HepG2 (cell line): ENCODE results near the gene SLC22A31. TPM values are rescaled to one million over a fixed set of nuclear protein-coding genes. Genes with fewer than 3 reads are reported as not detected.

Experiments used
- CBX1 ChIP-seq: IDR thresholded peaks from one replicate; pipeline ENCODE4 v1.6.1; 2016; ENCODE audit warnings: antibody characterized with exemption, low read depth
- FOXP1 ChIP-seq, 2 experiments: fragments of 450-650 bp in 1 of 2; IDR thresholded peaks; 2 replicates each; pipeline ENCODE4 v1.6.1; 2017 to 2018; ENCODE audit warnings: antibody characterized with exemption in 1 of 2
- GATA4 ChIP-seq: sonication (generic); IDR thresholded peaks from 2 replicates; pipeline ENCODE4 v1.6.1; 2016; ENCODE audit warnings: antibody characterized with exemption, low read depth, borderline replicate concordance
- GZF1 ChIP-seq: sonication (generic); formaldehyde crosslinking; IDR thresholded peaks from 2 replicates; pipeline ENCODE4 v1.5.1; 2020; ENCODE audit warnings: mild to moderate bottlenecking, missing genetic modification reagents
- HOXA9 ChIP-seq: sonication (generic); formaldehyde crosslinking; IDR thresholded peaks from 2 replicates; pipeline ENCODE4 v1.8.1; 2022; ENCODE audit warnings: missing genetic modification reagents, mild to moderate bottlenecking, moderate library complexity, borderline replicate concordance
- MAFG ChIP-seq: sonication (generic); formaldehyde crosslinking; IDR thresholded peaks from 2 replicates; pipeline ENCODE4 v1.5.1; 2020; ENCODE audit warnings: mild to moderate bottlenecking, missing genetic modification reagents
- NRL ChIP-seq: sonication (generic); formaldehyde crosslinking; IDR thresholded peaks from 2 replicates; pipeline ENCODE4 v1.5.0; 2020; ENCODE audit warnings: missing genetic modification reagents, mild to moderate bottlenecking, moderate library complexity, borderline replicate concordance
- PHF5A ChIP-seq: IDR thresholded peaks from one replicate; pipeline ENCODE4 v1.6.1; 2018; ENCODE audit warnings: low read depth, missing genetic modification reagents; ENCODE audit not compliant: unreplicated experiment
- SIX1 ChIP-seq: sonication (generic); formaldehyde crosslinking; IDR thresholded peaks from 2 replicates; pipeline ENCODE4 v1.4.0; 2020; ENCODE audit warnings: missing genetic modification reagents, borderline replicate concordance
- ZNF142 ChIP-seq: sonication (generic); formaldehyde crosslinking; IDR thresholded peaks from 2 replicates; pipeline ENCODE4 v1.4.0; 2020; ENCODE audit warnings: missing genetic modification reagents
- ZNF652 ChIP-seq: IDR thresholded peaks from 2 replicates; pipeline ENCODE4 v1.6.1; 2016; ENCODE audit warnings: low read depth, borderline replicate concordance
- ZNF749 ChIP-seq: sonication (generic); formaldehyde crosslinking; IDR thresholded peaks from 2 replicates; pipeline ENCODE4 v1.8.0; 2022; ENCODE audit warnings: mild to moderate bottlenecking, missing genetic modification reagents, moderate library complexity, borderline replicate concordance
- ZNF788 ChIP-seq: sonication (generic); formaldehyde crosslinking; IDR thresholded peaks from 2 replicates; pipeline ENCODE4 v1.5.0; 2020; ENCODE audit warnings: mild to moderate bottlenecking, missing genetic modification reagents, borderline replicate concordance
- ZNF891 ChIP-seq: sonication (generic); formaldehyde crosslinking; IDR thresholded peaks from 2 replicates; pipeline ENCODE4 v1.5.0; 2020; ENCODE audit warnings: mild to moderate bottlenecking, missing genetic modification reagents
- ZSCAN22 ChIP-seq: sonication (generic); formaldehyde crosslinking; IDR thresholded peaks from 2 replicates; pipeline ENCODE4 v1.4.0; 2020; ENCODE audit warnings: mild to moderate bottlenecking, missing genetic modification reagents
- polyA plus RNA-seq, 8 experiments: library from polyadenylated mRNA; depleted of rRNA in 3 of 8; stranded (reverse) in 7 of 8; unstranded in 1 of 8; fragments of >200 nt; fragmentation: Illumina TruSeq in 4 of 8; extraction: Trizol in 4 of 8; gene quantifications; 2 replicates each; pipeline versions ENCODE4 v1.2.1 to v1.2.3, GENCODE V29; 2011 to 2016; ENCODE audit warnings: low read depth in 4 of 8, missing spikeins in 1 of 8, mixed read lengths in 1 of 8; ENCODE audit not compliant: insufficient read depth in 1 of 8
- total RNA-seq, 5 experiments: library from RNA; depleted of rRNA; stranded (reverse); fragments of >200 nt; fragmentation: Illumina TruSeq; extraction: Trizol; gene quantifications; 2 replicates each; pipeline ENCODE4 v1.2.3, GENCODE V29; 2016; ENCODE audit warnings: low read depth in 1 of 5
- TF ChIP-seq, protein P1 (sequence below): sonication (generic); formaldehyde crosslinking; IDR thresholded peaks from 2 replicates; pipeline ENCODE4 v1.4.0; 2020; ENCODE audit warnings: missing genetic modification reagents
- TF ChIP-seq, protein P2 (sequence below): sonication (generic); formaldehyde crosslinking; IDR thresholded peaks from 2 replicates; pipeline ENCODE4 v1.8.0; 2022; ENCODE audit warnings: missing genetic modification reagents, mild to moderate bottlenecking, borderline replicate concordance

SLC22A31 gene
- total and polyA plus RNA-seq, 2 of the 13 experiments (the other 11 are each of a cell fraction or from before 2014, with no cell fraction given) = 67.3 to 83.3 TPM

DNA sequence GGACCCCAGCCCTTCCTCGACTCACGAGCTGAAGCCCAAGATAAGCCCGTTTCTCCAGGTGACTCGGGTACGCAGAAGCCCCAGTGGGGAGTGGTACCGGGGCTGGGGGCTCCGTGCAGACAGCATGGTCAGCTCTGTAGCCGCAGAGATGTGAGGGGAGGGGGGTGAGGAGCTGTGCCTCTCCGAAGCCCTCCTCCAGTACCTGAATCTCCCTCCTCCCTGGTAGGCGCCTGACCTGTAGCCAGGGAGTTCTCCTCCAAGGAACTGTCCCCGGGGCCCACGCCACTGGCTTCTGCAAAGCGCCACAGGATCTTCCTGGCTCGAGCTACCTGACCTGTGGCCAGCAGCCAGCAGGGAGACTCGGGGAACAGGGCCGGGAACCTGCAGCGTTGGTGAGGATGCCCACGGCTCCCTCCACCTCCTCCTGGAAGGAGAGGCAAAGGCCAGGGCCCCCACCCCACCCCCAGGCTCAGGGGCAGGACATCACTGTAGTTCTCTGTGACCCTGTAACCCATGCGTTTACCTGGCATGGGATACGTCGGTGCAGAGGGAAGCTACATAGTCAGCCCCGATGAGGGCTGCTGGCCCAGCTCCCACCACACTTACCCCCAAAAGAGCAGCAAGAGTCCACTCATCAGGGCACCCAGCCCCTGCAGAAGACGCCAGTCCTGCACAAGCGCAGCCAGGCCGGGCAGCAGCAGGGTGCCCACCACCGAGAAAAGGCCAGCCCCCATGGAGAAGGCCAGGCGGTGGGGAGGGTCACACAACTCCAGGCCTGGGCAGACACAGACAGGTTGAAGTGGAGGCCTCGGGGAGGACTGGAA is 1.7 kb downstream of the SLC22A31 start (continued):
- TF ChIP-seq, protein P1, sequence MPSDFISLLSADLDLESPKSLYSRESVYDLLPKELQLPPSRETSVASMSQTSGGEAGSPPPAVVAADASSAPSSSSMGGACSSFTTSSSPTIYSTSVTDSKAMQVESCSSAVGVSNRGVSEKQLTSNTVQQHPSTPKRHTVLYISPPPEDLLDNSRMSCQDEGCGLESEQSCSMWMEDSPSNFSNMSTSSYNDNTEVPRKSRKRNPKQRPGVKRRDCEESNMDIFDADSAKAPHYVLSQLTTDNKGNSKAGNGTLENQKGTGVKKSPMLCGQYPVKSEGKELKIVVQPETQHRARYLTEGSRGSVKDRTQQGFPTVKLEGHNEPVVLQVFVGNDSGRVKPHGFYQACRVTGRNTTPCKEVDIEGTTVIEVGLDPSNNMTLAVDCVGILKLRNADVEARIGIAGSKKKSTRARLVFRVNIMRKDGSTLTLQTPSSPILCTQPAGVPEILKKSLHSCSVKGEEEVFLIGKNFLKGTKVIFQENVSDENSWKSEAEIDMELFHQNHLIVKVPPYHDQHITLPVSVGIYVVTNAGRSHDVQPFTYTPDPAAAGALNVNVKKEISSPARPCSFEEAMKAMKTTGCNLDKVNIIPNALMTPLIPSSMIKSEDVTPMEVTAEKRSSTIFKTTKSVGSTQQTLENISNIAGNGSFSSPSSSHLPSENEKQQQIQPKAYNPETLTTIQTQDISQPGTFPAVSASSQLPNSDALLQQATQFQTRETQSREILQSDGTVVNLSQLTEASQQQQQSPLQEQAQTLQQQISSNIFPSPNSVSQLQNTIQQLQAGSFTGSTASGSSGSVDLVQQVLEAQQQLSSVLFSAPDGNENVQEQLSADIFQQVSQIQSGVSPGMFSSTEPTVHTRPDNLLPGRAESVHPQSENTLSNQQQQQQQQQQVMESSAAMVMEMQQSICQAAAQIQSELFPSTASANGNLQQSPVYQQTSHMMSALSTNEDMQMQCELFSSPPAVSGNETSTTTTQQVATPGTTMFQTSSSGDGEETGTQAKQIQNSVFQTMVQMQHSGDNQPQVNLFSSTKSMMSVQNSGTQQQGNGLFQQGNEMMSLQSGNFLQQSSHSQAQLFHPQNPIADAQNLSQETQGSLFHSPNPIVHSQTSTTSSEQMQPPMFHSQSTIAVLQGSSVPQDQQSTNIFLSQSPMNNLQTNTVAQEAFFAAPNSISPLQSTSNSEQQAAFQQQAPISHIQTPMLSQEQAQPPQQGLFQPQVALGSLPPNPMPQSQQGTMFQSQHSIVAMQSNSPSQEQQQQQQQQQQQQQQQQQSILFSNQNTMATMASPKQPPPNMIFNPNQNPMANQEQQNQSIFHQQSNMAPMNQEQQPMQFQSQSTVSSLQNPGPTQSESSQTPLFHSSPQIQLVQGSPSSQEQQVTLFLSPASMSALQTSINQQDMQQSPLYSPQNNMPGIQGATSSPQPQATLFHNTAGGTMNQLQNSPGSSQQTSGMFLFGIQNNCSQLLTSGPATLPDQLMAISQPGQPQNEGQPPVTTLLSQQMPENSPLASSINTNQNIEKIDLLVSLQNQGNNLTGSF = no peak
- TF ChIP-seq ZNF652 (CRISPR knock-in tag) (no peak), GZF1 (CRISPR knock-in tag) (no peak), ZNF891 (CRISPR knock-in tag) (no peak), PHF5A (CRISPR knock-in tag) (no peak), NRL (no peak), SIX1 (CRISPR knock-in tag) (no peak), FOXP1 (IDR thresholded peaks at IDR 0.05) (no peak), FOXP1 (CRISPR knock-in tag; IDR thresholded peaks at IDR 0.05) (no peak), ZNF142 (CRISPR knock-in tag) (no peak), HOXA9 (no peak), MAFG (CRISPR knock-in tag) (no peak), ZSCAN22 (CRISPR knock-in tag) (no peak), ZNF749 (CRISPR knock-in tag) (0 out of 2 replicates have a peak, but pooled peaks have one; percentile 10), ZNF788 (CRISPR knock-in tag) (no peak), GATA4 (no peak), CBX1 (no peak)
- TF ChIP-seq, protein P2, sequence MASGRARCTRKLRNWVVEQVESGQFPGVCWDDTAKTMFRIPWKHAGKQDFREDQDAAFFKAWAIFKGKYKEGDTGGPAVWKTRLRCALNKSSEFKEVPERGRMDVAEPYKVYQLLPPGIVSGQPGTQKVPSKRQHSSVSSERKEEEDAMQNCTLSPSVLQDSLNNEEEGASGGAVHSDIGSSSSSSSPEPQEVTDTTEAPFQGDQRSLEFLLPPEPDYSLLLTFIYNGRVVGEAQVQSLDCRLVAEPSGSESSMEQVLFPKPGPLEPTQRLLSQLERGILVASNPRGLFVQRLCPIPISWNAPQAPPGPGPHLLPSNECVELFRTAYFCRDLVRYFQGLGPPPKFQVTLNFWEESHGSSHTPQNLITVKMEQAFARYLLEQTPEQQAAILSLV (CRISPR knock-in tag) = 0 out of 2 replicates have a peak, but pooled peaks have one; percentile 52
